Keratinocyte (primary cell): ENCODE data around the gene LRP10.

Experiments
- EZH2 ChIP-seq: IDR thresholded peaks from one replicate; pipeline ENCODE4 v1.6.1; 2012; ENCODE audit warnings: inconsistent platforms, mild to moderate bottlenecking, low read length, moderate library complexity
- TF ChIP-seq, protein P1 (sequence below), 3 experiments: IDR thresholded peaks in 1 of 3; conservative IDR thresholded peaks in 1 of 3; optimal IDR thresholded peaks in 1 of 3; 2 replicates in 2 of 3; 3 replicates in 1 of 3; pipeline versions ENCODE3 to v1.5.1; 2011; ENCODE audit warnings: low read length in 3 of 3, mild to moderate bottlenecking in 3 of 3, moderate library complexity in 2 of 3, control low read depth in 1 of 3, inconsistent platforms in 1 of 3; ENCODE audit not compliant: insufficient read depth in 2 of 3; ENCODE audit errors: extremely low read depth in 1 of 3

DNA sequence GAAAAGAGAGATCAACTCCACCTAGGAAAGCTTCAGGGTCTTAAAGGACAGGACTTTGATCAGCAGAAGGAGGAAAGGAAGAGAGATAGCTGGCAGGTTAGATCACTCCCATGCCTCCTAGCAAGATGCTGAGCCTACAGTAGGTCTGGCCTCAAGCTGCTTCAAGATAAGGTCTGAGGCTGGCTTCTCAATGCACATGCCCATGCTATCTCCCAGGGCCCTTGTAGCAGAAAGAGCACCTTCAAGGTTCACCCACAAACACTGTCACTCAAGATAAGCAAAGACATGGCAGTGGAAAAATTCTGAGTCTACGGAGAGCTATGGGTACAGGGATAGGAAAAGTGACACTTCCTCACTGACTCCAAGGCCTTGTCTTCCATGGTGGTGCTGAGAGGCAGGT lies 25.8 kb downstream of the LRP10 start:
- TF ChIP-seq, protein P1, sequence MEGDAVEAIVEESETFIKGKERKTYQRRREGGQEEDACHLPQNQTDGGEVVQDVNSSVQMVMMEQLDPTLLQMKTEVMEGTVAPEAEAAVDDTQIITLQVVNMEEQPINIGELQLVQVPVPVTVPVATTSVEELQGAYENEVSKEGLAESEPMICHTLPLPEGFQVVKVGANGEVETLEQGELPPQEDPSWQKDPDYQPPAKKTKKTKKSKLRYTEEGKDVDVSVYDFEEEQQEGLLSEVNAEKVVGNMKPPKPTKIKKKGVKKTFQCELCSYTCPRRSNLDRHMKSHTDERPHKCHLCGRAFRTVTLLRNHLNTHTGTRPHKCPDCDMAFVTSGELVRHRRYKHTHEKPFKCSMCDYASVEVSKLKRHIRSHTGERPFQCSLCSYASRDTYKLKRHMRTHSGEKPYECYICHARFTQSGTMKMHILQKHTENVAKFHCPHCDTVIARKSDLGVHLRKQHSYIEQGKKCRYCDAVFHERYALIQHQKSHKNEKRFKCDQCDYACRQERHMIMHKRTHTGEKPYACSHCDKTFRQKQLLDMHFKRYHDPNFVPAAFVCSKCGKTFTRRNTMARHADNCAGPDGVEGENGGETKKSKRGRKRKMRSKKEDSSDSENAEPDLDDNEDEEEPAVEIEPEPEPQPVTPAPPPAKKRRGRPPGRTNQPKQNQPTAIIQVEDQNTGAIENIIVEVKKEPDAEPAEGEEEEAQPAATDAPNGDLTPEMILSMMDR (optimal IDR thresholded peaks at IDR 0.05 in 1 of 3, IDR thresholded peaks at IDR 0.05 in 1 of 3, conservative IDR thresholded peaks at IDR 0.05 in 1 of 3; ENCODE audit: extremely low read depth in 1 of 3, insufficient read depth in 2 of 3, low read length in 3 of 3): no peak
- no peak for TF ChIP-seq EZH2
